GM12873 (cell line): ENCODE data around the gene CREM.

ENCODE experiments used
- TF ChIP-seq, protein P1 (sequence below): IDR thresholded peaks from 2 replicates; pipeline ENCODE4 v1.5.1; 2012; ENCODE audit warnings: low read depth, mild to moderate bottlenecking, moderate library complexity, low read length, control low read depth; ENCODE audit not compliant: insufficient read depth; ENCODE audit errors: missing control alignments

The CREM gene

DNA sequence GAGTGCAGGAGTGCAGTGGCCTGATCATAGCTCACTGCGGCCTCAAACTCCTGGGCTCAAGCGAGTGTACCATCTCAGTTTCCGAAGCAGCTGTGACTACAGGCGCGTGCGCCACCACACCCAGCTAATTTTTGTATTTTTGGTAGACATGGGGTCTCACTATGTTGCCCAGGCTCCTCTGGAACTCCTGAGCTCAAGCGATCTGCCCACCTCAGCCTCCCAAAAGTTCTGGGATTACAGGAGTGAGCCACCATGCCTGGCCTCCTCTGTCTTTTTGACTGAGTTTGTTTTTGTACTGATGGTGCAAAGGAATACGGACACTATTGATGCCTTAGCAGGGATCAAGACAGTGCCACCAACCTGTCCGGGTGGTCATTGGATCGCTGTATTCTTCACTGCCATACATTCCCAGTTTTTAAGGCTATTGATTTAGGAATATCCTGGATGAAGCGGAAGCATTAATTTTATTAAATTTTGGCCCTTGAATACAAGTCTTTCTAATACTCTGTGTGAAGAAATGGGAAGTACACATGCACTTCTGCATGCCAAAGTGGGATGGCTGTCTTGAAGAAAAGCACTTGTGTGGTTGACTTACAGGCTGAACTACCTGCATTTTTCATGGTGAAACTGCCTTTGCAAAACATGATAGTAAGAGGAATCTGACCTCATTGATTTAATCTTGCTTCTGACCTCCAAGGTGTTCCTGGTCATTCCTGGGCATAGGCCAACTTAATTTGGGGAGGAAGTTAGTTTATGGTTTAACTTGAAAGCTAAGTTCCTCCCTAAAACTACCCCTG is 34.5 kb upstream of the CREM start:
- TF ChIP-seq, protein P1, sequence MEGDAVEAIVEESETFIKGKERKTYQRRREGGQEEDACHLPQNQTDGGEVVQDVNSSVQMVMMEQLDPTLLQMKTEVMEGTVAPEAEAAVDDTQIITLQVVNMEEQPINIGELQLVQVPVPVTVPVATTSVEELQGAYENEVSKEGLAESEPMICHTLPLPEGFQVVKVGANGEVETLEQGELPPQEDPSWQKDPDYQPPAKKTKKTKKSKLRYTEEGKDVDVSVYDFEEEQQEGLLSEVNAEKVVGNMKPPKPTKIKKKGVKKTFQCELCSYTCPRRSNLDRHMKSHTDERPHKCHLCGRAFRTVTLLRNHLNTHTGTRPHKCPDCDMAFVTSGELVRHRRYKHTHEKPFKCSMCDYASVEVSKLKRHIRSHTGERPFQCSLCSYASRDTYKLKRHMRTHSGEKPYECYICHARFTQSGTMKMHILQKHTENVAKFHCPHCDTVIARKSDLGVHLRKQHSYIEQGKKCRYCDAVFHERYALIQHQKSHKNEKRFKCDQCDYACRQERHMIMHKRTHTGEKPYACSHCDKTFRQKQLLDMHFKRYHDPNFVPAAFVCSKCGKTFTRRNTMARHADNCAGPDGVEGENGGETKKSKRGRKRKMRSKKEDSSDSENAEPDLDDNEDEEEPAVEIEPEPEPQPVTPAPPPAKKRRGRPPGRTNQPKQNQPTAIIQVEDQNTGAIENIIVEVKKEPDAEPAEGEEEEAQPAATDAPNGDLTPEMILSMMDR, result no peak

DNA sequence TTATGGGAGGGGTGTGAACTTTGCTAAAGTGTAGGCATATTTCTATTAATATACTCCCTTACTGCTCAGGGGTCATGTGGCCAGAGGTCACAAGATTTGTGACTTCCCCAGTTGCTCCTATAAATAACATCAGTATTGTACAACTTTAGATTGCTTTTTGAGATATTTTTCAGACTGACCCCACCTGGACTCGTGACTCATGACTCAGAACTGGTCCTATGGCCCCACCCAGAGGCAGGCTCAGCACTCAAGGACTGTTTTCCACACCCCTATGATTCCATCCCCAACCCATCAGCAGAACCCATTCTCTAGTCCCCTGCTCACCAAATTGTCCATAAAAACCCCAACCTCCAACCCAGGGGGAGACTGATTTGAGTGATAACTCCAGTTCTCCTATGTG is 33.8 kb upstream of the CREM start:
- TF ChIP-seq, protein P1, result no peak

DNA sequence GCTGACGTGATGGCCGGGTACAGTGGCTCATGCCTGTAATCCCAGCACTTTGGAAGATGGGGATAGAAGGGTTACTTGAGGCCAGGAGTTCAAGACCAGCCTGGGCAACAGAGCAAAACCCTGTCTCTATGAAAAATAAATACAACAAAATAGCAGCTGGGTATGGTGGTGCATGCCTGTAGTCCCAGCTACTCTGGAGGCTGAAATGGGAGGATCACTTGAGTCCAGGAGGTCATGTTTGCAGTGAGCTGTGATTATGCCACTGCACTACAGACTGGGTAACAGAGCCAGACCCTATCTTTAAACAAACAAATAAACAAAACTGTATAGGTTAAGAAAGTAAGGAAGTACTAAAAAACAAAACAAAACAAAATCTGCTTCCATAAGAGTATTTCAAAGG is 30.3 kb upstream of the CREM start:
- TF ChIP-seq, protein P1, result no peak

DNA sequence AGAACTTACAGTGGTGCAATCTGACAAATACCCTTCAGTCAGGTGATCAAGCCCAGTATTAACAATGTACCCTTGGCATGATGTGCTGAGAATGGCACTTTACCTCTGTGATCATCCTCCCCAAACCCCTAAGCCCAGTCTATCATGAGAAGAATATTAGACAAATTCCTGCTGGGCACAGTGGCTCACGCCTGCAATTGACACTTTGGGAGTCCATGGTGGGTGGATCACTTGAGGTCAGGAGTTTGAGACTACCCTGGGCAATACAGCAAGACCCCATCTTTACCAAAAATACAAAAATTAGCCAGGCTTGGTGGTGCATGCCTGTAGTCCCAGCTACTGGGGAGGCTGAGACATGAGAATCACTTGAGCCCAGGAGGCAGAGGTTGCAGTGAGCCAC is 29.1 kb upstream of the CREM start:
- TF ChIP-seq, protein P1, result no peak

DNA sequence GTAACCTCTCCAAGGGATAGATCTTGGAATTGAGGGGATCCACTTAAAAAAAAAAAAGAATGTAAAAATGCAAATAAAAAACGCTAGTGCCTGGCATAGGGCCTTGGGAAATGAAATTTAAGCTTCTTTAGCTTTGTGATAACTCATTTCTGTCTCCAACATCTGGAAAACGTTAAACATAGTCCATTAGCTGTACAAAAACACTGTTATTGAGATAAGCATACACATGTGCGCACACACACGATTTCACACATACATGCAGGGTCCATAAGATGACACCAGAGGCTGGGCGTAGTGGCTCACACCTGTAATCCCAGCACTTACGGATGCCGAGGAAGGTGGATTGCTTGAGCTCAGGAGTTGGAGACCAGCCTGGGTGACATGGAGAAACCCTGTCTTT is 22.8 kb upstream of the CREM start:
- TF ChIP-seq, protein P1, result no peak

DNA sequence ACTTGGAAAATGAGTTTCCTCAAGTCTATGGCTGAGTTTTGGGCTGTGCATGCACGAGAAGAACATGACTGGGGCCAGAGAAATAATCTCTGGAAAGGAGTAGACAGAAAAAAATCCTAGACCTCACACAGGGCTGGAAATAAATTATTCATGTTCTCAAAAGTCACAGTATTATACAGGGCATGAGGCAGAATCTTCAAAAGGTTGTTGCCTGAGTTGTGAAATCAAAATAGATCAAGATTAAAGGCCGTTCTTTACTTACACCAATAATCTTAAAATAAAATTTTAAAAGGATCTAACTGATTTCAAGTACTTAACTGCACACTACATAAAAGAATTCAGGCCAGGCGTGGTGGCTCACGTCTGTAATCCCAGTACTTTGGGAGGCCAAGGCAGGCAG is 14.1 kb upstream of the CREM start:
- TF ChIP-seq, protein P1, result no peak

DNA sequence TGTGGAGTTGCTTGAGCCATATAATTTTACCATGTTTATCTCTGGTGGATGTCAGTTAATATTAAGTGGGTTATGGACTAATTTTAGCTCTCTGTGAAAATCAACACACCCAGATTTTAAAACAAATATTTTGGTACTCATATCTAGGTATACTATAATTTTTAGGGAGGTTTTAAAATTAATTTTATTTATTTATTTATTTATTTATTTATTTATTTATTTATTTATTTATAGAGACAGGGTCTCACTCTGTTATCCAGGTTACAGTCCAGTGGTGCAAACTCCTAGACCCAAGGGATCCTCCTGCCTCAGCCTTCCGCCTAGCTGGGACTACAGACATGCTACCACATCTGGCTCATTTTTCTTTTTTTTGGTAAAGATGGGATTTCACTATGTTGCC is 7.3 kb upstream of the CREM start:
- TF ChIP-seq, protein P1, result no peak
